Mammary epithelial cell (primary cell): ENCODE data around the gene ANGPTL1.

Experiments
- EZH2 ChIP-seq: IDR thresholded peaks from 2 replicates; pipeline ENCODE4 v1.6.1; 2012; ENCODE audit warnings: low read length, inconsistent platforms, borderline replicate concordance
- TF ChIP-seq, protein P1 (sequence below), 2 donors: IDR thresholded peaks in 1 of 2; conservative IDR thresholded peaks in 1 of 2; 2 replicates each; pipeline ENCODE4 v1.5.1; 2011 to 2012; ENCODE audit warnings: inconsistent platforms in 2 of 2, low read length in 2 of 2, mild to moderate bottlenecking in 2 of 2, control low read depth in 1 of 2, low read depth in 1 of 2; ENCODE audit not compliant: insufficient read depth in 1 of 2; ENCODE audit errors: extremely low read depth in 1 of 2

DNA sequence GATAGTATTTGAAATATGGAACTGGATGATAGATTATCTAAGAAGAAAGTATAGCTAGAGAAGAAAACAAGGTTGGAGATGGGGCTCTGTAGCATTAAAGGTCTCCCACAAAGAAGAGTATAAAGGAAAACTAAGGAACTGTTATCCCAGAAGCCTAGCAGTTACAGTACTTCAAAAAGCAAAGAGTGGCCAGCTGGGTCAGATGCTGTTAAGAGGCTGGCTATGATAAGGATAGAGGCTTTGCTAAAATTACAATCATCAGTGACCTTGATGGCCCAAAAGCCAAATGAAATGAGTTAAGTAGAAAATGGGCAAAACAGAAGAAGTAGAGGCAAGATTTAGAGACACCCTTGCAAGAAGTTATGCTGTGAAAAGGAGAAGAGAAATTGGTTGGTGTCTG, 25.1 kb upstream of the ANGPTL1 start:
- TF ChIP-seq, protein P1, sequence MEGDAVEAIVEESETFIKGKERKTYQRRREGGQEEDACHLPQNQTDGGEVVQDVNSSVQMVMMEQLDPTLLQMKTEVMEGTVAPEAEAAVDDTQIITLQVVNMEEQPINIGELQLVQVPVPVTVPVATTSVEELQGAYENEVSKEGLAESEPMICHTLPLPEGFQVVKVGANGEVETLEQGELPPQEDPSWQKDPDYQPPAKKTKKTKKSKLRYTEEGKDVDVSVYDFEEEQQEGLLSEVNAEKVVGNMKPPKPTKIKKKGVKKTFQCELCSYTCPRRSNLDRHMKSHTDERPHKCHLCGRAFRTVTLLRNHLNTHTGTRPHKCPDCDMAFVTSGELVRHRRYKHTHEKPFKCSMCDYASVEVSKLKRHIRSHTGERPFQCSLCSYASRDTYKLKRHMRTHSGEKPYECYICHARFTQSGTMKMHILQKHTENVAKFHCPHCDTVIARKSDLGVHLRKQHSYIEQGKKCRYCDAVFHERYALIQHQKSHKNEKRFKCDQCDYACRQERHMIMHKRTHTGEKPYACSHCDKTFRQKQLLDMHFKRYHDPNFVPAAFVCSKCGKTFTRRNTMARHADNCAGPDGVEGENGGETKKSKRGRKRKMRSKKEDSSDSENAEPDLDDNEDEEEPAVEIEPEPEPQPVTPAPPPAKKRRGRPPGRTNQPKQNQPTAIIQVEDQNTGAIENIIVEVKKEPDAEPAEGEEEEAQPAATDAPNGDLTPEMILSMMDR (conservative IDR thresholded peaks at IDR 0.05 in 1 of 2, IDR thresholded peaks at IDR 0.05 in 1 of 2; ENCODE audit: extremely low read depth in 1 of 2, insufficient read depth in 1 of 2, low read depth in 1 of 2, low read length in 2 of 2), result no peak
- TF ChIP-seq EZH2, result no peak
